Heart right ventricle (tissue), 16 donors: ENCODE results near the gene CTBP1. TPM values are rescaled to one million over a fixed set of nuclear protein-coding genes. Genes with fewer than 3 reads are reported as not detected.

Experiments used
- ATAC-seq, 8 donors: fragments of 200-7000 bp; cut with Tn5 transposase; one replicate each; pipeline ENCODE4 v1.9.1; 2020; ENCODE audit warnings: mild to moderate bottlenecking in 8 of 8, moderate library complexity in 8 of 8, moderate number of reproducible peaks in 1 of 8
- DNase-seq, 2 donors: peaks; one replicate each; pipeline ENCODE4 v3.0.0-alpha.2; 2020
- H3K27ac ChIP-seq, 10 donors: fragments of 200-600 bp; sonication (generic) in 2 of 10; one replicate each; pipeline versions ENCODE4 v1.5.0 to v1.8.0; 2020 to 2022; ENCODE audit warnings: mild to moderate bottlenecking in 3 of 10
- H3K27me3 ChIP-seq, 7 donors: fragments of 200-600 bp; one replicate each; pipeline ENCODE4 v1.8.0; 2021 to 2022; ENCODE audit warnings: mild to moderate bottlenecking in 2 of 7
- H3K36me3 ChIP-seq, 9 donors: fragments of 200-600 bp; sonication (generic) in 1 of 9; one replicate each; pipeline versions ENCODE4 v1.5.0 to v1.8.0; 2020 to 2022; ENCODE audit warnings: mild to moderate bottlenecking in 2 of 9
- H3K4me1 ChIP-seq, 9 donors: fragments of 200-600 bp; sonication (generic) in 1 of 9; one replicate each; pipeline versions ENCODE4 v1.5.0 to v1.8.0; 2020 to 2022; ENCODE audit warnings: mild to moderate bottlenecking in 4 of 9
- H3K4me3 ChIP-seq, 10 donors: fragments of 200-600 bp; sonication (generic) in 2 of 10; one replicate each; pipeline versions ENCODE4 v1.5.0 to v1.8.0; 2020 to 2022; ENCODE audit warnings: mild to moderate bottlenecking in 7 of 10, moderate library complexity in 2 of 10
- H3K9me3 ChIP-seq, 11 donors: fragments of 200-600 bp in 10 of 11; sonication (generic) in 2 of 11; one replicate each; pipeline versions ENCODE4 v1.5.0 to v1.8.0; 2013 to 2022; ENCODE audit warnings: mild to moderate bottlenecking in 2 of 11, control low read depth in 1 of 11, moderate library complexity in 1 of 11
- CTCF ChIP-seq, 9 donors: fragments of 200-600 bp; sonication (generic) in 2 of 9; IDR thresholded peaks; one replicate each; pipeline versions ENCODE4 v1.5.0 to v1.8.0; 2021 to 2022; ENCODE audit warnings: antibody characterized with exemption in 9 of 9, mild to moderate bottlenecking in 5 of 9, moderate library complexity in 1 of 9
- WGBS, 2 donors: extraction: QIAGEN DNeasy Blood & Tissue Kit; methylation state at CpG; one replicate each; pipeline ENCODE4 v1.1.7; 2013; ENCODE audit warnings: inconsistent platforms in 1 of 2; 5-methylcytosine and 5-hydroxymethylcytosine counted together
- intact Hi-C, 10 donors: fragments of 100-400 bp; cut with DNase I; formaldehyde crosslinking; loops; one replicate each; pipeline versions ENCODE4 v1.11.1 to v1.14.2; 2022
- polyA plus RNA-seq, 2 donors: library from polyadenylated mRNA; stranded (reverse); fragments of 200-250 nt; gene quantifications; one replicate each; pipeline ENCODE4 v1.2.3, GENCODE V29; 2013
- total RNA-seq, 10 donors: library from RNA; stranded (reverse); fragmentation: NEBNext Ultra II Directional in 3 of 10; extraction: Animal tissue kit (Norgen Biotek cat#: 25700) in 3 of 10; gene quantifications; one replicate each; pipeline versions ENCODE4 v1.2.1 to v1.2.4, GENCODE V29; 2021 to 2023
- donor health status: Arrhythmogenic right ventricular cardiomyopathy.
- donor health status: ischemic (EF 13 %, LVEDD 7.1; RV severe dilation, severe dysfunction).
- donor health status: healthy with polysubstance abuse.
- donor health status: DM: no; HTN: yes; CAD: no.
- donor health status: DM: no; HTN: no; CAD: no.
- donor health status: ischemic (EF 25% LVEDD 6.9; RV normal size, moderate dysfunction).
- donor health status: ischemic (EF 25% LVEDD 5.7; RV mildly dilated, moderate dysfunction).
- donor health status: healthy.
- donor health status: DM: yes; HTN: yes; CAD: no.
- donor health status: Ischemic cardiomyopathy.
- donor health status: ischemic (EF 35%, LVEDD 5.7; RV mildly dilated, moderate dysfunction).
- donor health status: nonischemic (EF 11% LVEDD 7.7; RV severe dilation, severe dysfunction).
- donor health status: DM: yes; HTN: yes; CAD: no.
- donor health status: PGD.
- donor health status: ischemic (EF 29% LVEDD 5.4; RV normal size, mild dysfunction).
- donor health status: nonischemic (EF 23%, LVEDD 6.1; RV moderate dilation, normal function).

CTBP1 gene
- total and polyA plus RNA-seq, 12 donors, result 98.6 to 132 (median 121) TPM

GRCh38 chr4:1260418-1261106, 11.6 kb upstream of the CTBP1 start:
- 92 to 94% methylated on average over 24 of the region's 24 CpGs for WGBS, 2 donors
- ATAC-seq (no peak), DNase-seq (no peak)
- Histone ChIP-seq H3K4me3 (no peak overlapping the region), H3K27me3 (no peaks in the 10 kb centered on the region), H3K27ac (no peak overlapping the region), H3K9me3 (peaks cover 0 to 27% (median 0%) of the 10 kb centered on the region in 11 donors), H3K4me1 (no peaks in the 10 kb centered on the region), H3K36me3 (no peaks in the 10 kb centered on the region)
- no peak for TF ChIP-seq CTCF (IDR thresholded peaks at IDR 0.05)
- intact Hi-C loops, result no loop called here

GRCh38 chr4:1259966-1260365, 11.0 kb upstream of the CTBP1 start:
- TF ChIP-seq CTCF (IDR thresholded peaks at IDR 0.05), result no peak
- H3K36me3 ChIP-seq, result no peaks in the 10 kb centered on the region
- H3K4me1 ChIP-seq, result no peaks in the 10 kb centered on the region
- no peaks in the 10 kb centered on the region for H3K27me3 ChIP-seq
- peaks cover 0 to 33% (median 0%) of the 10 kb centered on the region in 11 donors for H3K9me3 ChIP-seq
- DNase-seq (no peak), ATAC-seq (no peak)
- no peak overlapping the region for H3K4me3 ChIP-seq
- intact Hi-C loops, result loop anchor here in 1 of 10 donors (10.0 kb wide), 1 partner anchor 95 kb away; no protein-coding TSS in a partner anchor
- 81 to 88% methylated on average over 4 of the region's 4 CpGs for WGBS, 2 donors
- H3K27ac ChIP-seq, result no peak overlapping the region

- ATAC-seq (no peak), DNase-seq (no peak)
- Histone ChIP-seq H3K27me3 (no peaks in the 10 kb centered on the region), H3K4me1 (no peaks in the 10 kb centered on the region), H3K4me3 (no peak overlapping the region), H3K27ac (no peak overlapping the region), H3K36me3 (no peaks in the 10 kb centered on the region), H3K9me3 (peaks cover 0 to 48% (median 0%) of the 10 kb centered on the region in 11 donors)
- intact Hi-C loops, result loop anchor here in 1 of 10 donors (10.0 kb wide), 1 partner anchor 96 kb away; no protein-coding TSS in a partner anchor
- 93 to 94% methylated on average over 2 of the region's 2 CpGs for WGBS, 2 donors
- no peak for TF ChIP-seq CTCF (IDR thresholded peaks at IDR 0.05)
These were observed 9.5 kb upstream of the CTBP1 start for GRCh38 chr4:1258457-1258856.

GRCh38 chr4:1255699-1256098, 6.8 kb upstream of the CTBP1 start:
- TF ChIP-seq CTCF (IDR thresholded peaks at IDR 0.05), result no peak

More at GRCh38 chr4:1255699-1256098, 6.8 kb upstream of the CTBP1 start:
- DNase-seq (no peak), ATAC-seq (no peak)
- intact Hi-C loops, result loop anchor here in 1 of 10 donors (10.0 kb wide), 1 partner anchor 99 kb away; no protein-coding TSS in a partner anchor
- no peak overlapping the region for H3K27ac ChIP-seq
- peaks cover 0 to 13% (median 0%) of the 10 kb centered on the region in 9 donors for H3K36me3 ChIP-seq
- H3K9me3 ChIP-seq, result peaks cover 0 to 54% (median 0%) of the 10 kb centered on the region in 11 donors
- WGBS, 2 donors, result 95% methylated on average over 2 of the region's 2 CpGs
- no peaks in the 10 kb centered on the region for H3K27me3 ChIP-seq
- H3K4me1 ChIP-seq, result peaks cover 4 to 14% (median 9%) of the 10 kb centered on the region in 9 donors
- H3K4me3 ChIP-seq, result no peak overlapping the region
